A673 (cell line): Measurements from ENCODE around the gene PADI4.
"Not testable (repeated sequence)": the region's sequence is repeated elsewhere in the genome, so short reads cannot be mapped to it uniquely, and the experiment has no call there.

Experiments
- EZH2 ChIP-seq: fragments of 200-600 bp; sonication (generic); IDR thresholded peaks from 2 replicates; pipeline ENCODE4 v1.6.1; 2017; ENCODE audit warnings: borderline replicate concordance, low read depth, mild to moderate bottlenecking, mixed read lengths, antibody characterized with exemption, low read length; ENCODE audit not compliant: poor library complexity, severe bottlenecking
- TF ChIP-seq, protein P1 (sequence below): fragments of 300-800, 200-600 bp; sonication (generic); conservative IDR thresholded peaks from 2 replicates; pipeline ENCODE4 v1.5.1; 2017; ENCODE audit warnings: low read depth, mild to moderate bottlenecking, antibody characterized with exemption, low read length, moderate library complexity, mixed read lengths

DNA sequence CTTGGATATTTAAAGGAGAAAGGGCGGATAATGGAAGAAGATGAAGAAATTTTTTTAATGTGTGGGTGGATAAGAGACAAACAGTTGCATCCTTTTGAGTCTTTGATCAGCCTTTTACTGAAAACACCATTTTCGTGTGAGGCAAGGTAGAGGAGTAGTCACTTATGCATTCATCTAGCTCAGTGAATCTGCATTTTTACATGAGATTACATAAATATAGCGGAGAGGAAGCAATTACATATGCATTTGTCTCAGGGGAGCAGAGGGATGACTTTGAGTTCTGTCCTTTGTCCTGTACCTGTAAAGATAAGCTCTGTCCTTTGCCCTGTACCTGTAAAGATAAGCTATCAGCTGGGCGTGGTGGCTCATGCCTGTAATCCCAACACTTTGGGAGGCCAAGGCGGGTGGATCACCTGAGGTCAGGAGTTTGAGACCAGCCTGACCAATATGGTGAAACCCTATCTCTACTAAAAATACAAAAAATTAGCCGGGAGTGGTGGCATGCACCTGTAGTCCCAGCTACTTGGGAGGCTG is 13.9 kb downstream of the PADI4 start:
- TF ChIP-seq, protein P1, sequence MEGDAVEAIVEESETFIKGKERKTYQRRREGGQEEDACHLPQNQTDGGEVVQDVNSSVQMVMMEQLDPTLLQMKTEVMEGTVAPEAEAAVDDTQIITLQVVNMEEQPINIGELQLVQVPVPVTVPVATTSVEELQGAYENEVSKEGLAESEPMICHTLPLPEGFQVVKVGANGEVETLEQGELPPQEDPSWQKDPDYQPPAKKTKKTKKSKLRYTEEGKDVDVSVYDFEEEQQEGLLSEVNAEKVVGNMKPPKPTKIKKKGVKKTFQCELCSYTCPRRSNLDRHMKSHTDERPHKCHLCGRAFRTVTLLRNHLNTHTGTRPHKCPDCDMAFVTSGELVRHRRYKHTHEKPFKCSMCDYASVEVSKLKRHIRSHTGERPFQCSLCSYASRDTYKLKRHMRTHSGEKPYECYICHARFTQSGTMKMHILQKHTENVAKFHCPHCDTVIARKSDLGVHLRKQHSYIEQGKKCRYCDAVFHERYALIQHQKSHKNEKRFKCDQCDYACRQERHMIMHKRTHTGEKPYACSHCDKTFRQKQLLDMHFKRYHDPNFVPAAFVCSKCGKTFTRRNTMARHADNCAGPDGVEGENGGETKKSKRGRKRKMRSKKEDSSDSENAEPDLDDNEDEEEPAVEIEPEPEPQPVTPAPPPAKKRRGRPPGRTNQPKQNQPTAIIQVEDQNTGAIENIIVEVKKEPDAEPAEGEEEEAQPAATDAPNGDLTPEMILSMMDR, result not testable (repeated sequence)
- TF ChIP-seq EZH2, result not testable (repeated sequence)
